DOHH2 (cell line): Measurements from ENCODE around the gene ARF3.

Experiments used
- H3F3A ChIP-seq: fragments of 200-600 bp; sonication (generic), shearing (Covaris generic); 2 replicates; pipeline ENCODE4 v1.6.0; 2016; ENCODE audit warnings: antibody characterized with exemption, mild to moderate bottlenecking; ENCODE audit not compliant: control insufficient read depth, insufficient read depth
- H3K27ac ChIP-seq: fragments of 200-600 bp; sonication (generic); 2 replicates; pipeline ENCODE4 v1.5.1; 2014; ENCODE audit warnings: low read depth, mild to moderate bottlenecking, low read length, moderate library complexity
- H3K27me3 ChIP-seq: fragments of 200-600 bp; sonication (generic); 2 replicates; pipeline ENCODE4 v1.6.1; 2014; ENCODE audit warnings: mild to moderate bottlenecking, low read length, mixed read lengths; ENCODE audit not compliant: control insufficient read depth
- H3K36me3 ChIP-seq: fragments of 200-600 bp; sonication (generic); 2 replicates; pipeline ENCODE4 v1.6.1; 2014; ENCODE audit warnings: mild to moderate bottlenecking, low read length, moderate library complexity, mixed read lengths; ENCODE audit not compliant: control insufficient read depth
- H3K4me1 ChIP-seq: fragments of 200-600 bp; sonication (generic); 2 replicates; pipeline ENCODE4 v1.6.1; 2014; ENCODE audit warnings: mild to moderate bottlenecking, low read length, mixed read lengths; ENCODE audit not compliant: control insufficient read depth
- H3K4me2 ChIP-seq: fragments of 200-600 bp; sonication (generic); 2 replicates; pipeline ENCODE4 v1.6.0; 2014; ENCODE audit warnings: mild to moderate bottlenecking, low read length, moderate library complexity
- H3K4me3 ChIP-seq: fragments of 200-600 bp; sonication (generic); 2 replicates; pipeline ENCODE4 v1.5.1; 2014; ENCODE audit warnings: mild to moderate bottlenecking, low read length, mixed read lengths
- H3K79me2 ChIP-seq: fragments of 200-600 bp; sonication (generic); 2 replicates; pipeline ENCODE4 v1.6.1; 2014; ENCODE audit warnings: mild to moderate bottlenecking, low read length, mixed read lengths; ENCODE audit not compliant: control insufficient read depth
- H3K9me2 ChIP-seq: fragments of 200-600 bp; sonication (generic); replicated peaks from 2 replicates; pipeline ENCODE4 v1.6.1; 2014; ENCODE audit warnings: mild to moderate bottlenecking, low read length, mixed read lengths; ENCODE audit not compliant: control insufficient read depth
- H3K9me3 ChIP-seq: fragments of 200-600 bp; sonication (generic); 2 replicates; pipeline ENCODE4 v1.6.1; 2014; ENCODE audit warnings: antibody characterized with exemption, low read length, mixed read lengths; ENCODE audit not compliant: control insufficient read depth, insufficient read depth
- H4K20me1 ChIP-seq: fragments of 200-600 bp; sonication (generic); 2 replicates; pipeline ENCODE4 v1.6.0; 2014; ENCODE audit warnings: low read depth, mild to moderate bottlenecking, antibody characterized with exemption, low read length, moderate library complexity; ENCODE audit not compliant: control insufficient read depth, insufficient read depth
- EZH2phosphoT487 ChIP-seq: fragments of 200-600 bp; sonication (generic); IDR thresholded peaks from 2 replicates; pipeline ENCODE4 v1.6.1; 2017; ENCODE audit warnings: borderline replicate concordance, mild to moderate bottlenecking, antibody characterized with exemption, low read length, moderate library complexity, mixed read lengths
- TF ChIP-seq, protein P1 (sequence below): fragments of 200-600 bp; sonication (generic); IDR thresholded peaks from one replicate; pipeline ENCODE4 v1.5.1; 2014; ENCODE audit warnings: antibody characterized with exemption, mild to moderate bottlenecking, low read depth, low read length; ENCODE audit not compliant: poor library complexity, severe bottlenecking

Gene ARF3

DNA sequence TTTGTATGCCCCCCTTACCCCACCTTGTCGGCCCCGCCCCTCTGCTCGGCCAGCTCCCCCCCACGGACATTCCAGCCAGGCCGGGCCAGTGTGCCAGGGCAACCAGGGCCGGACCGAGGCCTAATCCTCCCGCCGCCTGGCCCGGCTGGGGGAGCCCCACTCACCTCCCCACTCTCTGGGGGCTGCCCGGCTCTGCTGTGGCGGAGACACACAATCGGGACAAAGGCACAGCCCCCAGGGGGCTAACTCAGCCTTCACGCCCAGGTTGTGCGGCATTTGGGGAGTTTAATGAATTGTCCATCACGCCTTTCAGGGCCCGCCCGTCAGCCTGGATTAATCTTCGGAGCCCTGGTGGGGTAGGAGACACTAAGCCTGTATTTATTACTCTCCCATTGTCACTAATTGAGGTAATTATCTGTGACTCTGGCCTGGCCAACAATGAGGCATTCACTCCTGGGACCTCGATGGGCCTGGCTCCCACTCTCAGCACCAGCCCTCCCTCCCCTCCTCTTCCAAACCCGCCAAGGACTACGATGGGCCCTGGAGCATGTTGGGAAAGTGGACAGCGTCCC, 29.5 kb upstream of the ARF3 start:
- H3F3A ChIP-seq, result no peaks in the 10 kb centered on the region
- H3K4me1 ChIP-seq, result no peaks in the 10 kb centered on the region
- no peak overlapping the region for H3K4me3 ChIP-seq
- no peaks in the 10 kb centered on the region for H4K20me1 ChIP-seq
- no peaks in the 10 kb centered on the region for H3K36me3 ChIP-seq
- H3K4me2 ChIP-seq, result no peak overlapping the region
- H3K9me2 ChIP-seq, result no peaks in the 10 kb centered on the region
- no peak overlapping the region for H3K27ac ChIP-seq
- H3K9me3 ChIP-seq, result no peaks in the 10 kb centered on the region
- H3K27me3 ChIP-seq, result peaks cover 66% of the 10 kb centered on the region
- TF ChIP-seq EZH2phosphoT487, result no peak
- TF ChIP-seq, protein P1, sequence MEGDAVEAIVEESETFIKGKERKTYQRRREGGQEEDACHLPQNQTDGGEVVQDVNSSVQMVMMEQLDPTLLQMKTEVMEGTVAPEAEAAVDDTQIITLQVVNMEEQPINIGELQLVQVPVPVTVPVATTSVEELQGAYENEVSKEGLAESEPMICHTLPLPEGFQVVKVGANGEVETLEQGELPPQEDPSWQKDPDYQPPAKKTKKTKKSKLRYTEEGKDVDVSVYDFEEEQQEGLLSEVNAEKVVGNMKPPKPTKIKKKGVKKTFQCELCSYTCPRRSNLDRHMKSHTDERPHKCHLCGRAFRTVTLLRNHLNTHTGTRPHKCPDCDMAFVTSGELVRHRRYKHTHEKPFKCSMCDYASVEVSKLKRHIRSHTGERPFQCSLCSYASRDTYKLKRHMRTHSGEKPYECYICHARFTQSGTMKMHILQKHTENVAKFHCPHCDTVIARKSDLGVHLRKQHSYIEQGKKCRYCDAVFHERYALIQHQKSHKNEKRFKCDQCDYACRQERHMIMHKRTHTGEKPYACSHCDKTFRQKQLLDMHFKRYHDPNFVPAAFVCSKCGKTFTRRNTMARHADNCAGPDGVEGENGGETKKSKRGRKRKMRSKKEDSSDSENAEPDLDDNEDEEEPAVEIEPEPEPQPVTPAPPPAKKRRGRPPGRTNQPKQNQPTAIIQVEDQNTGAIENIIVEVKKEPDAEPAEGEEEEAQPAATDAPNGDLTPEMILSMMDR, result no peak
- no peaks in the 10 kb centered on the region for H3K79me2 ChIP-seq

DNA sequence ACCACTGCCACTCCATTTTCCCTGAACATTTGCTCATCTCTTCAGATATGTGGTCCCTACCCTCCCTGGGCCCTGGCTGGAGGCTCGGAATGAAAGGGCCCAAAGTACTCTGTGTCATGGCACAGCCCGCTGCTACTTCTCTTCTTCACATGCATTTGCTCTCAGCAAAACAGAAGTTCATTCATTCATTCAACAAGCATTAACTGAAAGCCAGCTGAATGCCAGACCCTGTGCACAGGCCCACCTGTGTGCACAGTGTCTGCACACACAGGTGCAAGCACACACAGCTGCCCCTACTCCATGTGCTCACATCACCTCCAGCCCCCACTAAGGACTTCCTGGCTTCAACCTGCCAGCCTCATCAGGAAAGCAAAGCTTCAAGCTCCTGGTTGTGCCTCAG, 28.6 kb upstream of the ARF3 start:
- no peak overlapping the region for H3K4me2 ChIP-seq
- H3K27ac ChIP-seq, result no peak overlapping the region
- no peaks in the 10 kb centered on the region for H3K9me2 ChIP-seq
- TF ChIP-seq EZH2phosphoT487, result no peak
- TF ChIP-seq, protein P1, result no peak
- no peaks in the 10 kb centered on the region for H4K20me1 ChIP-seq
- H3K36me3 ChIP-seq, result no peaks in the 10 kb centered on the region
- peaks cover 71% of the 10 kb centered on the region for H3K27me3 ChIP-seq
- no peaks in the 10 kb centered on the region for H3F3A ChIP-seq
- H3K9me3 ChIP-seq, result no peaks in the 10 kb centered on the region
- no peaks in the 10 kb centered on the region for H3K79me2 ChIP-seq
- H3K4me3 ChIP-seq, result no peak overlapping the region
- H3K4me1 ChIP-seq, result peaks cover 8% of the 10 kb centered on the region

DNA sequence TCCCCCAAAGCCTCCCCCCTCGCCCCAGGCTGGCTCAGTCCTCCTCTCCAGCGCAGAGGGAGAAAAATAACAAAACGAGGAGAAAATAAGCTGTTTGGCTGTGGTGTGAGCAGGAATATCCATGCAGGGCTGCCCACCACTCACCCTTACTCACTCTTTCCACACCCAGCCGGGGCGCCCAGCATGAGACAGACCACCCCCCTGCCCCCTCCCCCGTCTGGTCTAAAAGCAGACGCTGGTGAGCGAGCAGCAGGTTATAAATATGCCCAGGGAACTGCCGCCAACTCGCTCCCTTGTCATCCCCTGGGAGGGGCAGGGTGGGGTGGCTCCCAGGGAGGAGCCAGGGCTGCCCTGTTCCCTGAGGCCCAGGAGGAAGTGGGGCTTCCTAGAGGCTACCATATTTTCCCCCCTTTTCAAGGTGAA, 28.2 kb upstream of the ARF3 start:
- H3K9me3 ChIP-seq, result no peaks in the 10 kb centered on the region
- H3K9me2 ChIP-seq, result no peaks in the 10 kb centered on the region
- no peaks in the 10 kb centered on the region for H3K79me2 ChIP-seq
- no peak for TF ChIP-seq EZH2phosphoT487
- TF ChIP-seq, protein P1, result no peak
- H3K4me3 ChIP-seq, result no peak overlapping the region
- peaks cover 12% of the 10 kb centered on the region for H3K4me1 ChIP-seq
- no peak overlapping the region for H3K4me2 ChIP-seq
- H3K36me3 ChIP-seq, result no peaks in the 10 kb centered on the region
- H3F3A ChIP-seq, result no peaks in the 10 kb centered on the region
- peaks cover 71% of the 10 kb centered on the region for H3K27me3 ChIP-seq
- no peaks in the 10 kb centered on the region for H4K20me1 ChIP-seq
- H3K27ac ChIP-seq, result no peak overlapping the region
